Upper lobe of left lung (tissue), 6 donors: ENCODE data around the gene STMND1. TPM values are rescaled to one million over a fixed set of nuclear protein-coding genes. Genes with fewer than 3 reads are reported as not detected.
A peak's percentile ranks its signal among the peaks of the same experiment; 100 is the strongest.

Source experiments
- ATAC-seq, 2 donors: fragments of 200-7000 bp; cut with Tn5 transposase; one replicate each; pipeline ENCODE4 v1.9.1; 2022; ENCODE audit warnings: mild to moderate bottlenecking in 2 of 2, moderate library complexity in 2 of 2; ENCODE audit not compliant: low FRiP score in 2 of 2
- DNase-seq, 2 donors: peaks; one replicate each; pipeline ENCODE4 v3.0.0-alpha.2; 2019 to 2020
- H3K27ac ChIP-seq, 4 donors: fragments of 200-600 bp; sonication (generic); one replicate each; pipeline ENCODE4 v1.5.1; 2016 to 2019
- H3K27me3 ChIP-seq, 4 donors: fragments of 200-600 bp; sonication (generic); one replicate each; pipeline ENCODE4 v1.5.1; 2017 to 2019
- H3K36me3 ChIP-seq, 4 donors: fragments of 200-600 bp; sonication (generic); one replicate each; pipeline ENCODE4 v1.5.1; 2016 to 2019
- H3K4me1 ChIP-seq, 4 donors: fragments of 200-600 bp; sonication (generic); one replicate each; pipeline ENCODE4 v1.5.1; 2018 to 2019
- H3K4me3 ChIP-seq, 4 donors: fragments of 200-600 bp; sonication (generic); one replicate each; pipeline ENCODE4 v1.5.1; 2017 to 2019; ENCODE audit warnings: mild to moderate bottlenecking in 2 of 4, moderate library complexity in 1 of 4
- H3K9me3 ChIP-seq, 4 donors: fragments of 200-600 bp; sonication (generic); one replicate each; pipeline ENCODE4 v1.5.1; 2018 to 2019
- CTCF ChIP-seq, 6 experiments: fragments of 450-650 bp in 4 of 6; fragments of 200-600 bp in 2 of 6; sonication (generic) in 2 of 6; IDR thresholded peaks; one replicate each; pipeline ENCODE4 v1.5.1; 2016 to 2019; ENCODE audit warnings: antibody characterized with exemption in 6 of 6
- EP300 ChIP-seq, 4 donors: sonication (generic); formaldehyde crosslinking; IDR thresholded peaks; one replicate each; pipeline ENCODE4 v1.5.1; 2017; ENCODE audit warnings: antibody characterized with exemption in 4 of 4, control low read depth in 2 of 4
- POLR2A ChIP-seq, 4 donors: fragments of 450-650 bp; IDR thresholded peaks; one replicate each; pipeline ENCODE4 v1.5.1; 2016 to 2017; ENCODE audit warnings: antibody characterized with exemption in 4 of 4, mild to moderate bottlenecking in 2 of 4
- POLR2AphosphoS5 ChIP-seq, 2 donors: sonication (generic); formaldehyde crosslinking; IDR thresholded peaks; one replicate each; pipeline ENCODE4 v1.5.1; 2017; ENCODE audit warnings: antibody characterized with exemption in 2 of 2
- WGBS, 2 donors: methylation state at CpG; one replicate each; pipeline ENCODE4 v1.1.5; 2017 to 2018; 5-methylcytosine and 5-hydroxymethylcytosine counted together
- total RNA-seq, 6 donors: library from RNA; depleted of rRNA in 4 of 6; stranded (reverse); fragments of >200 nt in 4 of 6; gene quantifications; one replicate each; pipeline versions ENCODE4 v1.1.0 to v1.2.1, GENCODE V29; 2016 to 2021
- donor health status: DM: no; HTN: no; CAD: no; lungs with moderate emphysema.
- donor health status: DM: no; HTN: yes; CAD: no; lungs with severe emphysema.

The STMND1 gene
- total RNA-seq, 6 donors from 2014 or later: 2.6 to 12.4 (median 3.6) TPM; not detected in 2

- H3K4me3 ChIP-seq: no peak overlapping the region
- H3K4me1 ChIP-seq: no peaks in the 10 kb centered on the region
Observed at GRCh38 chr6:17165383-17165782, 63.5 kb downstream of the STMND1 start.

GRCh38 chr6:17167327-17167979 is 65.6 kb downstream of the STMND1 start:
- Histone ChIP-seq H3K4me3 (no peak overlapping the region), H3K4me1 (no peaks in the 10 kb centered on the region), H3K36me3 (no peaks in the 10 kb centered on the region), H3K9me3 (no peaks in the 10 kb centered on the region), H3K27ac (no peak overlapping the region), H3K27me3 (no peaks in the 10 kb centered on the region)
- ATAC-seq: no peak
- WGBS, 2 donors: 45 to 51% methylated on average over 9 of the region's 9 CpGs
- TF ChIP-seq POLR2AphosphoS5 (IDR thresholded peaks at IDR 0.05) (no peak), CTCF (IDR thresholded peaks at IDR 0.05) (peak in 4 of 6 experiments; percentile 20 to 46 (median 26))
- peak in 1 of 2 donors; percentile 45 for DNase-seq

More at GRCh38 chr6:17165383-17165782, 63.5 kb downstream of the STMND1 start:
- DNase-seq (no peak), ATAC-seq (no peak)
- no peak overlapping the region for H3K27ac ChIP-seq
- H3K27me3 ChIP-seq: no peaks in the 10 kb centered on the region
- H3K9me3 ChIP-seq: no peaks in the 10 kb centered on the region
- no peaks in the 10 kb centered on the region for H3K36me3 ChIP-seq
- TF ChIP-seq EP300 (IDR thresholded peaks at IDR 0.05) (no peak), CTCF (IDR thresholded peaks at IDR 0.05) (no peak)
- 61 to 63% methylated on average over 5 of the region's 5 CpGs for WGBS, 2 donors

- no peaks in the 10 kb centered on the region for H3K36me3 ChIP-seq
- ATAC-seq: no peak
- H3K9me3 ChIP-seq: no peaks in the 10 kb centered on the region
- 75 to 83% methylated on average over 6 of the region's 6 CpGs for WGBS, 2 donors
- no peaks in the 10 kb centered on the region for H3K4me1 ChIP-seq
- no peaks in the 10 kb centered on the region for H3K27me3 ChIP-seq
- TF ChIP-seq EP300 (IDR thresholded peaks at IDR 0.05): no peak
- no peak for TF ChIP-seq POLR2A (IDR thresholded peaks at IDR 0.05)
- no peak for TF ChIP-seq CTCF (IDR thresholded peaks at IDR 0.05)
- no peak for TF ChIP-seq POLR2AphosphoS5 (IDR thresholded peaks at IDR 0.05)
- H3K4me3 ChIP-seq: no peak overlapping the region
- no peak overlapping the region for H3K27ac ChIP-seq
- DNase-seq: no peak
Observed at GRCh38 chr6:17169291-17169690, 67.4 kb downstream of the STMND1 start.

GRCh38 chr6:17169711-17170110 is 67.9 kb downstream of the STMND1 start:
- 88 to 90% methylated on average over 6 of the region's 6 CpGs for WGBS, 2 donors
- no peak overlapping the region for H3K4me3 ChIP-seq
- TF ChIP-seq POLR2A (IDR thresholded peaks at IDR 0.05) (no peak), CTCF (IDR thresholded peaks at IDR 0.05) (no peak), EP300 (IDR thresholded peaks at IDR 0.05) (no peak), POLR2AphosphoS5 (IDR thresholded peaks at IDR 0.05) (no peak)
- no peak overlapping the region for H3K27ac ChIP-seq
- H3K36me3 ChIP-seq: no peaks in the 10 kb centered on the region
- H3K9me3 ChIP-seq: no peaks in the 10 kb centered on the region
- no peaks in the 10 kb centered on the region for H3K4me1 ChIP-seq
- DNase-seq (no peak), ATAC-seq (no peak)
- no peaks in the 10 kb centered on the region for H3K27me3 ChIP-seq

- DNase-seq (no peak), ATAC-seq (no peak)
- TF ChIP-seq EP300 (IDR thresholded peaks at IDR 0.05) (no peak), CTCF (IDR thresholded peaks at IDR 0.05) (no peak), POLR2AphosphoS5 (IDR thresholded peaks at IDR 0.05) (no peak), POLR2A (IDR thresholded peaks at IDR 0.05) (no peak)
- Histone ChIP-seq H3K9me3 (no peaks in the 10 kb centered on the region), H3K36me3 (no peaks in the 10 kb centered on the region), H3K27ac (no peak overlapping the region), H3K4me1 (no peaks in the 10 kb centered on the region), H3K27me3 (no peaks in the 10 kb centered on the region), H3K4me3 (no peak overlapping the region)
- 74 to 82% methylated on average over 4 of the region's 4 CpGs for WGBS, 2 donors
Observed at GRCh38 chr6:17172836-17173470, 71.1 kb downstream of the STMND1 start.
